MM.1S (cell line): ENCODE data around the gene ZFX.

Source experiments
- DNase-seq: peaks from one replicate; pipeline ENCODE4 v3.0.0-alpha.2; 2015
- H2AFZ ChIP-seq: fragments of 300-600 bp; sonication (generic); 2 replicates; pipeline ENCODE4 v1.6.0; 2016; ENCODE audit warnings: antibody characterized with exemption, low read length
- H3F3A ChIP-seq: fragments of 300-600 bp; sonication (generic); 2 replicates; pipeline ENCODE4 v1.6.1; 2016; ENCODE audit warnings: mild to moderate bottlenecking, antibody characterized with exemption, low read length, moderate library complexity, mixed read lengths; ENCODE audit not compliant: insufficient read depth
- H3K27ac ChIP-seq: fragments of 300-600 bp; sonication (generic); 2 replicates; pipeline ENCODE4 v1.5.1; 2016; ENCODE audit warnings: mild to moderate bottlenecking, low read length
- H3K27me3 ChIP-seq: fragments of 300-600 bp; sonication (generic); replicated peaks from 2 replicates; pipeline ENCODE4 v1.6.0; 2016; ENCODE audit warnings: low read length; ENCODE audit not compliant: insufficient read depth
- H3K36me3 ChIP-seq: fragments of 300-600 bp; sonication (generic); replicated peaks from 2 replicates; pipeline ENCODE4 v1.6.1; 2016; ENCODE audit warnings: mild to moderate bottlenecking, low read length, mixed read lengths; ENCODE audit not compliant: insufficient read depth
- H3K4me1 ChIP-seq: fragments of 300-600 bp; sonication (generic); 2 replicates; pipeline ENCODE4 v1.6.1; 2016; ENCODE audit warnings: low read length, mixed read lengths
- H3K4me2 ChIP-seq: fragments of 300-600 bp; sonication (generic); 2 replicates; pipeline ENCODE4 v1.6.0; 2016; ENCODE audit warnings: low read depth, low read length
- H3K4me3 ChIP-seq: fragments of 300-600 bp; sonication (generic); 2 replicates; pipeline ENCODE4 v1.5.1; 2016; ENCODE audit warnings: low read length, mixed read lengths
- H3K79me2 ChIP-seq: fragments of 300-600 bp; sonication (generic); 2 replicates; pipeline ENCODE4 v1.6.1; 2016; ENCODE audit warnings: mixed run types, low read length, mixed read lengths
- H3K9ac ChIP-seq: fragments of 300-600 bp; sonication (generic); 2 replicates; pipeline ENCODE4 v1.6.1; 2016; ENCODE audit warnings: low read length, mixed read lengths
- H3K9me2 ChIP-seq: fragments of 300-600 bp; sonication (generic); replicated peaks from 2 replicates; pipeline ENCODE4 v1.6.1; 2016; ENCODE audit warnings: mild to moderate bottlenecking, low read length, mixed read lengths; ENCODE audit not compliant: insufficient read depth
- H3K9me3 ChIP-seq: fragments of 300-600 bp; sonication (generic); replicated peaks from 2 replicates; pipeline ENCODE4 v1.6.1; 2016; ENCODE audit warnings: mild to moderate bottlenecking, low read length, mixed read lengths; ENCODE audit not compliant: insufficient read depth
- H4K20me1 ChIP-seq: fragments of 300-600 bp; sonication (generic); 2 replicates; pipeline ENCODE4 v1.6.1; 2016; ENCODE audit warnings: mild to moderate bottlenecking, low read length, moderate library complexity, mixed read lengths; ENCODE audit not compliant: insufficient read depth
- EZH2 ChIP-seq: fragments of 300-600 bp; sonication (generic); optimal IDR thresholded peaks from 2 replicates; pipeline ENCODE3; 2017; ENCODE audit warnings: low read depth, mild to moderate bottlenecking, antibody characterized with exemption, low read length, mixed read lengths
- EZH2phosphoT487 ChIP-seq: fragments of 300-600 bp; sonication (generic); IDR thresholded peaks from 2 replicates; pipeline ENCODE4 v1.6.1; 2018; ENCODE audit warnings: antibody characterized with exemption, low read length
- TF ChIP-seq, protein P1 (sequence below): fragments of 300-600 bp; sonication (generic); IDR thresholded peaks from 2 replicates; pipeline ENCODE4 v1.5.1; 2016; ENCODE audit warnings: antibody characterized with exemption, low read length, mixed read lengths

ZFX gene

DNA sequence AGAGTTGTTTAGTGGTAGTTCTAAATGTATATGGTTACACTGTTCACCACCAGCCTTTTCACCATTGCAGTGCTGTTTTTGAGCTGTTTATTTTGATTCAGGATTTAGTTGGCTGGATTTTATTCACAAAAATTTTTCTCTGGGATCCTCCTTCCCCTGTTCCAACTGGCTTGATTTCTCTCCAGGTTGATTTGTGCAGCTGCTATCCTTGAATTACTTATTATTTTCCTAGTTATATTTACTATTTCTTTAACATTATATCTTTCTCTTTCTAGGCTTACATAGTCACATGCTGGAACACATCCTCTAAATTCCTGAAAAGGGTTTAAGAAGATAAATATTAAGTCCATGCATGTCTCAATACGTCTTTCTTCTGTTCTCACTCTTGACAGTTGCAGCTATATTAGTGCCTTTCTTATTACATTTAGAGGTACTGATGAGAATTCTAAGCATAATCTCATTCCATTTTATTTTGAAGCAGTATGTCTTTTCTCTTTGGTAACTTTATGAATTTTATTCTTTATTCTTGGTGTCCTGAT, 82.2 kb downstream of the ZFX start:
- H3K9me2 ChIP-seq, result no peaks in the 10 kb centered on the region
- H3K4me2 ChIP-seq, result no peak overlapping the region
- DNase-seq, result no peak
- no peaks in the 10 kb centered on the region for H3K27me3 ChIP-seq
- no peaks in the 10 kb centered on the region for H3K79me2 ChIP-seq
- 0 out of 2 replicates have a peak, but pooled peaks cover 3% of the 10 kb centered on the region for H3F3A ChIP-seq
- H3K9me3 ChIP-seq, result no peaks in the 10 kb centered on the region
- TF ChIP-seq EZH2phosphoT487, result no peak
- TF ChIP-seq, protein P1, sequence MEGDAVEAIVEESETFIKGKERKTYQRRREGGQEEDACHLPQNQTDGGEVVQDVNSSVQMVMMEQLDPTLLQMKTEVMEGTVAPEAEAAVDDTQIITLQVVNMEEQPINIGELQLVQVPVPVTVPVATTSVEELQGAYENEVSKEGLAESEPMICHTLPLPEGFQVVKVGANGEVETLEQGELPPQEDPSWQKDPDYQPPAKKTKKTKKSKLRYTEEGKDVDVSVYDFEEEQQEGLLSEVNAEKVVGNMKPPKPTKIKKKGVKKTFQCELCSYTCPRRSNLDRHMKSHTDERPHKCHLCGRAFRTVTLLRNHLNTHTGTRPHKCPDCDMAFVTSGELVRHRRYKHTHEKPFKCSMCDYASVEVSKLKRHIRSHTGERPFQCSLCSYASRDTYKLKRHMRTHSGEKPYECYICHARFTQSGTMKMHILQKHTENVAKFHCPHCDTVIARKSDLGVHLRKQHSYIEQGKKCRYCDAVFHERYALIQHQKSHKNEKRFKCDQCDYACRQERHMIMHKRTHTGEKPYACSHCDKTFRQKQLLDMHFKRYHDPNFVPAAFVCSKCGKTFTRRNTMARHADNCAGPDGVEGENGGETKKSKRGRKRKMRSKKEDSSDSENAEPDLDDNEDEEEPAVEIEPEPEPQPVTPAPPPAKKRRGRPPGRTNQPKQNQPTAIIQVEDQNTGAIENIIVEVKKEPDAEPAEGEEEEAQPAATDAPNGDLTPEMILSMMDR, result no peak
- no peak for TF ChIP-seq EZH2
- H4K20me1 ChIP-seq, result no peaks in the 10 kb centered on the region
- H3K4me3 ChIP-seq, result no peak overlapping the region
- no peaks in the 10 kb centered on the region for H3K36me3 ChIP-seq
- no peak overlapping the region for H2AFZ ChIP-seq
- H3K9ac ChIP-seq, result no peak overlapping the region
- no peak overlapping the region for H3K27ac ChIP-seq
- peaks cover 7% of the 10 kb centered on the region; the same call in 1 of the 2 replicates for H3K4me1 ChIP-seq

DNA sequence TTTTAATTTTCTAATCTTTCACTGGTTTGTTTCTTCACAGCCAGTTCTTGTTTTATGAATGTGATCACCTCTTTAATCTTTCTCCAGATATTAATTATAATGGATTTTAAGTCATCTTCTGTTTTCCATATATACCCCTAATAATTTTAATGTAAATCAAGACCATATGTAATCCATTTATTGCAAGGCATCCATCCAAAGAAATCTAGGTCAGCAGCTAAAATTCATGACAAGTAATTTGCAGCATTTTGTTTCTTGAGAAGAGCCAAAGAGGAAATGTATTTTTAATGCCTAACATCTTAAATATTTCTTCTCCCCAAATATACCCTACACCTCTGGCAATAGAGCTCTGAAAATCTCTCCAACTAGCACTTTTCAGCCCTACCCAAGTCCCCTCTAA, 83.3 kb downstream of the ZFX start:
- H3K9ac ChIP-seq, result no peak overlapping the region
- no peak overlapping the region for H3K27ac ChIP-seq
- H3K4me2 ChIP-seq, result no peak overlapping the region
- no peak for DNase-seq
- H3K79me2 ChIP-seq, result no peaks in the 10 kb centered on the region
- no peaks in the 10 kb centered on the region for H3K9me3 ChIP-seq
- no peaks in the 10 kb centered on the region for H3K36me3 ChIP-seq
- no peaks in the 10 kb centered on the region for H3K27me3 ChIP-seq
- no peak overlapping the region for H2AFZ ChIP-seq
- 0 out of 2 replicates have a peak, but pooled peaks cover 3% of the 10 kb centered on the region for H3F3A ChIP-seq
- H3K9me2 ChIP-seq, result no peaks in the 10 kb centered on the region
- H3K4me3 ChIP-seq, result no peak overlapping the region
- TF ChIP-seq EZH2phosphoT487, result no peak
- no peak for TF ChIP-seq EZH2
- TF ChIP-seq, protein P1, result no peak
- H3K4me1 ChIP-seq, result peaks cover 7% of the 10 kb centered on the region; the same call in 1 of the 2 replicates
- no peaks in the 10 kb centered on the region for H4K20me1 ChIP-seq

DNA sequence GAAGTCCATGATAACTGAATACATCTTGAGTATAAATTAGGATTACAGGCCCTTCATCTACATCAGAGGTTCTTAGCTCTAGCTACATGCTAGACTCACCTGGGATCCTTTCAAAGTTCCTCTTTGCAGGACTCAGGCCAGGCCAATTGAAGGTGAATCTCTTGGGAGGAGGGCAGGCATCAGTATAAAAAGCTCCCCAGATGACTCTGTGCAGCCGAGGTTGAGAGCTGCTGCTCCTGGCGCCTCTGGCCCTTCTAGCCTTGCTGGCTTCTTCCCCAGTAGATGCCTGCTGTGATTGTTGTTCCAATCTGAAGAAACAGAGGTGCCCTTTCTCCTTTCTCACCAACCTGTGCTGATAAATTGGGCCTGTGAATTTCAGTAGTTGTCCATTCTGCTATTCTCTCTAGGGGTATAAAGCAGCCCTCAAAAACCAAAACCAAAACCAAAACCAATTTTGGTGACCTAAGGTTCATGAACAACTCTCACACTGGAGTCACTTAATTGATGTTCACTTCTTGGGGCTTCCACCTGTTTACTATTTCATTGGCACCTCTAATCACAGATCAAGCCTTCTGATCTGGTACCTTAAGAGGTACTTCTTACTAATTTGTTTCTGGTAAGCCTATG, 85.7 kb downstream of the ZFX start:
- H3K27me3 ChIP-seq, result no peaks in the 10 kb centered on the region
- peak overlapping the region; percentile 26 for H2AFZ ChIP-seq
- no peaks in the 10 kb centered on the region for H3K9me3 ChIP-seq
- no peaks in the 10 kb centered on the region for H3K36me3 ChIP-seq
- TF ChIP-seq EZH2phosphoT487 (no peak), EZH2 (no peak)
- TF ChIP-seq, protein P1, result no peak
- peak overlapping the region; percentile 21; the same call in 1 of the 2 replicates for H3K4me3 ChIP-seq
- no peaks in the 10 kb centered on the region for H3K79me2 ChIP-seq
- DNase-seq, result peak; percentile 61
- peak overlapping the region; percentile 48; the same call in 1 of the 2 replicates for H3K27ac ChIP-seq
- peaks cover 7% of the 10 kb centered on the region; the same call in 1 of the 2 replicates for H3K4me1 ChIP-seq
- peak overlapping the region; percentile 62 for H3K4me2 ChIP-seq
- H4K20me1 ChIP-seq, result no peaks in the 10 kb centered on the region
- 0 out of 2 replicates have a peak, but pooled peaks cover 3% of the 10 kb centered on the region for H3F3A ChIP-seq
- no peaks in the 10 kb centered on the region for H3K9me2 ChIP-seq
- no peak overlapping the region for H3K9ac ChIP-seq
